H1 (cell line): ENCODE results near the gene MEF2B. TPM values are rescaled to one million over a fixed set of nuclear protein-coding genes. Genes with fewer than 3 reads are reported as not detected.

Experiments
- CTCF ChIA-PET: fragments of 300-600 bp; sonication (Branson Sonifier 250); formaldehyde crosslinking; loops from one replicate; lab custom pipeline; 2021; ENCODE audit not compliant: partially characterized antibody; lab: Charles Lee
- POLR2A ChIA-PET: fragments of 300-600 bp; sonication (Branson Sonifier 250); formaldehyde crosslinking; loops from one replicate; lab custom pipeline; 2021; ENCODE audit warnings: inconsistent platforms; ENCODE audit not compliant: partially characterized antibody; lab: Charles Lee
- DNase-seq, 2 experiments: peaks; one replicate each; pipeline versions ENCODE4 v3.0.0 to v3.0.0-alpha.2; 2010 to 2022; ENCODE audit warnings: low spot score in 2 of 2, low read depth in 1 of 2, mixed read lengths in 1 of 2
- FAIRE-seq: peaks from 2 replicates; lab custom pipeline; 2011; peaks lifted over from hg19 to GRCh38; lab: Jason Lieb, UNC
- H2AFZ ChIP-seq: 2 replicates; pipeline ENCODE4 v1.8.1; 2012; ENCODE audit warnings: low read length, inconsistent platforms
- H2AK5ac ChIP-seq: 2 replicates; pipeline ENCODE4 v1.6.1; 2013; ENCODE audit warnings: low read depth, low read length
- H2BK120ac ChIP-seq: replicated peaks from 2 replicates; pipeline ENCODE3; 2013; ENCODE audit warnings: low read depth, low read length, inconsistent platforms
- H2BK12ac ChIP-seq: 2 replicates; pipeline ENCODE4 v1.6.1; 2013; ENCODE audit warnings: low read depth, low read length
- H2BK15ac ChIP-seq: 2 replicates; pipeline ENCODE4 v1.6.1; 2013; ENCODE audit warnings: low read length
- H2BK20ac ChIP-seq: 2 replicates; pipeline ENCODE4 v1.6.1; 2013; ENCODE audit warnings: low read length
- H2BK5ac ChIP-seq: 2 replicates; pipeline ENCODE4 v1.6.1; 2013; ENCODE audit warnings: low read depth, low read length
- H3K14ac ChIP-seq: 2 replicates; pipeline ENCODE4 v1.6.1; 2013; ENCODE audit warnings: inconsistent platforms; ENCODE audit not compliant: insufficient read length
- H3K18ac ChIP-seq: 2 replicates; pipeline ENCODE4 v1.6.1; 2013; ENCODE audit warnings: low read length; ENCODE audit errors: extremely low read depth
- H3K23ac ChIP-seq: 2 replicates; pipeline ENCODE4 v1.6.1; 2013; ENCODE audit warnings: inconsistent platforms; ENCODE audit not compliant: insufficient read length
- H3K23me2 ChIP-seq: 2 replicates; pipeline ENCODE4 v1.6.1; 2013; ENCODE audit warnings: low read depth, low read length
- H3K27ac ChIP-seq: 2 replicates; pipeline ENCODE4 v1.6.1; 2011; ENCODE audit warnings: low read depth, low read length, inconsistent platforms
- H3K27me3 ChIP-seq, 4 experiments: replicated peaks in 1 of 4; 1 replicate in 1 of 4; 2 replicates in 3 of 4; pipeline versions ENCODE4 v1.6.1 to v1.8.1; 2011 to 2013; ENCODE audit warnings: low read length in 3 of 4, mild to moderate bottlenecking in 3 of 4, inconsistent platforms in 2 of 4, mixed read lengths in 2 of 4, moderate library complexity in 1 of 4; ENCODE audit not compliant: control insufficient read depth in 3 of 4, insufficient read depth in 3 of 4; ENCODE audit errors: extremely low read depth in 1 of 4
- H3K36me3 ChIP-seq, 4 experiments: 2 replicates each; pipeline versions ENCODE4 v1.6.1 to v1.8.1; 2011 to 2013; ENCODE audit warnings: mild to moderate bottlenecking in 4 of 4, low read length in 3 of 4, moderate library complexity in 2 of 4, control low read depth in 1 of 4, inconsistent platforms in 1 of 4; ENCODE audit not compliant: insufficient read depth in 4 of 4, control insufficient read depth in 2 of 4
- H3K4ac ChIP-seq: replicated peaks from 2 replicates; pipeline ENCODE3; 2013; ENCODE audit warnings: low read length, low read depth, mixed read lengths, inconsistent platforms; ENCODE audit not compliant: insufficient read length
- H3K4me1 ChIP-seq, 4 experiments: replicated peaks in 1 of 4; 1 replicate in 1 of 4; 2 replicates in 3 of 4; pipeline versions ENCODE4 v1.6.1 to v1.8.1; 2011 to 2013; ENCODE audit warnings: low read length in 3 of 4, inconsistent platforms in 2 of 4, mixed read lengths in 1 of 4; ENCODE audit not compliant: insufficient read depth in 4 of 4, control insufficient read depth in 3 of 4
- H3K4me2 ChIP-seq, 2 experiments: 2 replicates each; pipeline versions ENCODE4 v1.6.1 to v1.8.1; 2011 to 2013; ENCODE audit warnings: low read depth in 2 of 2, low read length in 2 of 2, control low read depth in 1 of 2, inconsistent platforms in 1 of 2, mild to moderate bottlenecking in 1 of 2; ENCODE audit not compliant: insufficient read depth in 1 of 2
- H3K4me3 ChIP-seq, 4 experiments: fragments of 200-600, 300-600 bp in 1 of 4; sonication (generic), shearing (Covaris generic), sonication (Bioruptor Twin) in 1 of 4; 2 replicates each; pipeline versions ENCODE4 v1.5.1 to v1.8.1; 2011 to 2016; ENCODE audit warnings: low read length in 4 of 4, low read depth in 3 of 4, control low read depth in 2 of 4, inconsistent platforms in 2 of 4, mild to moderate bottlenecking in 2 of 4, mixed read lengths in 1 of 4, moderate library complexity in 1 of 4; ENCODE audit not compliant: insufficient read depth in 2 of 4; ENCODE audit errors: extremely low read depth in 1 of 4
- H3K56ac ChIP-seq: replicated peaks from 2 replicates; pipeline ENCODE3; 2013; ENCODE audit warnings: low read depth, mild to moderate bottlenecking, mixed read lengths, low read length, inconsistent platforms; ENCODE audit not compliant: insufficient read length
- H3K79me1 ChIP-seq: 2 replicates; pipeline ENCODE4 v1.6.1; 2013; ENCODE audit warnings: low read depth, low read length, control low read depth
- H3K79me2 ChIP-seq, 2 experiments: 2 replicates each; pipeline versions ENCODE4 v1.6.1 to v1.8.1; 2012 to 2013; ENCODE audit warnings: low read length in 2 of 2, mild to moderate bottlenecking in 2 of 2, inconsistent platforms in 1 of 2; ENCODE audit not compliant: insufficient read depth in 2 of 2, control insufficient read depth in 1 of 2
- H3K9ac ChIP-seq, 4 experiments: replicated peaks in 1 of 4; 1 replicate in 1 of 4; 2 replicates in 3 of 4; pipeline versions ENCODE4 v1.6.1 to v1.8.1; 2011 to 2013; ENCODE audit warnings: low read depth in 3 of 4, low read length in 3 of 4, control low read depth in 2 of 4, mild to moderate bottlenecking in 2 of 4, moderate library complexity in 2 of 4, inconsistent platforms in 1 of 4; ENCODE audit errors: extremely low read depth in 1 of 4
- H3K9me3 ChIP-seq, 2 experiments: 2 replicates each; pipeline versions ENCODE4 v1.6.1 to v1.8.1; 2012 to 2013; ENCODE audit warnings: mild to moderate bottlenecking in 2 of 2, moderate library complexity in 2 of 2, control low read depth in 1 of 2, inconsistent platforms in 1 of 2, low read depth in 1 of 2, low read length in 1 of 2, mixed read lengths in 1 of 2; ENCODE audit not compliant: insufficient read depth in 2 of 2
- H4K20me1 ChIP-seq, 2 experiments: replicated peaks in 1 of 2; 2 replicates each; pipeline versions ENCODE3 to v1.8.1; 2011 to 2013; ENCODE audit warnings: inconsistent platforms in 2 of 2, low read length in 2 of 2, mild to moderate bottlenecking in 1 of 2; ENCODE audit not compliant: insufficient read depth in 2 of 2, control insufficient read depth in 1 of 2
- H4K5ac ChIP-seq: 2 replicates; pipeline ENCODE4 v1.6.1; 2013; ENCODE audit warnings: low read length, low read depth, mixed read lengths, inconsistent platforms; ENCODE audit not compliant: insufficient read length
- H4K8ac ChIP-seq: 2 replicates; pipeline ENCODE4 v1.8.0; 2013; ENCODE audit warnings: mild to moderate bottlenecking, moderate library complexity, low read length, inconsistent platforms; ENCODE audit not compliant: insufficient read depth; ENCODE audit errors: extremely low read depth
- H4K91ac ChIP-seq: replicated peaks from 2 replicates; pipeline ENCODE3; 2013; ENCODE audit warnings: low read length, mixed read lengths, inconsistent platforms; ENCODE audit not compliant: insufficient read length
- CBX5 ChIP-seq: fragments of 300-800, 300-1000 bp; sonication (generic); IDR thresholded peaks from 2 replicates; pipeline ENCODE4 v1.7.1; 2016; ENCODE audit warnings: antibody characterized with exemption, low read length, low read depth
- HDAC6 ChIP-seq: IDR thresholded peaks from one replicate; pipeline ENCODE4 v1.7.1; 2012; ENCODE audit warnings: low read depth, mild to moderate bottlenecking, inconsistent platforms, low read length, moderate library complexity
- WGBS, 2 experiments: shearing (Covaris generic) in 1 of 2; methylation state at CpG; one replicate each; pipeline versions ENCODE4 v1.1.6 to v1.1.7; 2013 to 2015; ENCODE audit warnings: low lambda C conversion rate in 2 of 2, mixed read lengths in 2 of 2, inconsistent platforms in 1 of 2, low coverage in 1 of 2, missing lambda C conversion rate in 1 of 2; ENCODE audit not compliant: insufficient replicate concordance in 2 of 2, insufficient coverage in 1 of 2, insufficient read length in 1 of 2; ENCODE audit errors: extremely low coverage in 1 of 2, missing lambda C conversion rate in 1 of 2; 5-methylcytosine and 5-hydroxymethylcytosine counted together
- polyA plus RNA-seq, 7 experiments: library from polyadenylated mRNA; depleted of rRNA in 3 of 7; stranded (reverse) in 5 of 7; unstranded in 2 of 7; fragments of >200 nt in 5 of 7; fragments of 200-250 nt in 2 of 7; gene quantifications; 1 replicate in 5 of 7; 2 replicates in 1 of 7; 4 replicates in 1 of 7; pipeline versions ENCODE4 v1.2.1 to v1.2.3, GENCODE V29; 2011 to 2013; ENCODE audit warnings: missing spikeins in 2 of 7, mixed read lengths in 2 of 7
- total RNA-seq: library from RNA; stranded (reverse); fragmentation: NEBNext Ultra II Directional; extraction: Animal tissue kit (Norgen Biotek cat#: 25700); gene quantifications from 2 replicates; pipeline ENCODE4 v1.2.1, GENCODE V29; 2021

MEF2B gene
- total and polyA plus RNA-seq, 2 of the 8 experiments (the other 6 are each of a cell fraction or from before 2014, with no cell fraction given): 2.8 to 3.7 TPM

DNA sequence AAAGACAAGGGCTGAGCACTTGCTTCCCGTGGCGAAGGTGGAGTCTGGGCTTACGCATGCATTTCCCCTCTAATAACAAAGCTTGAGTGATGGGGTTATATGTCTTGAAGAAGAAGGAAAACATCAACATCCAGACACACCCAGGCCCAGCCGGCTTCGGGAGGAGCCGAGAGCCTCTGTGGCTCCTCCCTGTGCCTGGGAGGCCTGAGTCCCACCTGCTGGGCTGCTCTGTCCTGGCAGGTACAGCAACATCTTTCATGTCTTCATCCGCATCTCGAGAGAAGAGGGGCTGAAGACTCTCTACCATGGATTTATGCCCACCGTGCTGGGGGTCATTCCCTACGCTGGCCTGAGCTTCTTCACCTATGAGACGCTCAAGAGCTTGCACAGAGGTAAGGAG, 62.4 kb downstream of the MEF2B start:
- no peak overlapping the region for H3K4me3 ChIP-seq
- H2BK5ac ChIP-seq: no peak overlapping the region
- H3K9me3 ChIP-seq: no peaks in the 10 kb centered on the region
- 78% methylated on average over 11 of the region's 11 CpGs; no CpG with 5 or more reads in 1 of the 2 experiments for WGBS, 2 experiments
- no peak for DNase-seq
- FAIRE-seq: no peak
- peaks cover 7% of the 10 kb centered on the region for H3K23me2 ChIP-seq
- no peak overlapping the region for H2BK12ac ChIP-seq
- no peak overlapping the region for H2AFZ ChIP-seq
- no peaks in the 10 kb centered on the region for H3K79me2 ChIP-seq
- no peak overlapping the region for H3K4ac ChIP-seq
- no peak overlapping the region for H2BK20ac ChIP-seq
- H4K8ac ChIP-seq: no peak overlapping the region
- peaks cover 0 to 2% of the 10 kb centered on the region in 2 experiments for H4K20me1 ChIP-seq
- peaks cover 0 to 14% (median 9%) of the 10 kb centered on the region in 4 experiments; a peak in 6 of 7 replicates for H3K4me1 ChIP-seq
- H4K91ac ChIP-seq: no peak overlapping the region
- H3K4me2 ChIP-seq: 0 out of 4 replicates have a peak overlapping the region, but pooled peaks of 1 of the 2 experiments have one; percentile 11
- 0 out of 2 replicates have a peak, but pooled peaks cover 2% of the 10 kb centered on the region for H3K79me1 ChIP-seq
- 0 out of 7 replicates have a peak, but pooled peaks cover 0 to 2% (median 0%) of the 10 kb centered on the region in 4 experiments for H3K27me3 ChIP-seq
- H3K56ac ChIP-seq: no peak overlapping the region
- H3K9ac ChIP-seq: no peak overlapping the region
- H3K18ac ChIP-seq: no peak overlapping the region
- CTCF ChIA-PET: interaction anchor here (0.6 to 3.4 kb wide), 11 partner anchors 8 to 273 kb away, joined by 3 to 16 read pairs (median 4); no protein-coding TSS in a partner anchor
- no peak overlapping the region for H2BK120ac ChIP-seq
- H2AK5ac ChIP-seq: no peak overlapping the region
- H3K14ac ChIP-seq: no peak overlapping the region
- no peaks in the 10 kb centered on the region for H3K36me3 ChIP-seq
- no peak overlapping the region for H3K27ac ChIP-seq
- H4K5ac ChIP-seq: no peak overlapping the region
- H2BK15ac ChIP-seq: peak overlapping the region; percentile 88; the same call in 1 of the 2 replicates
- POLR2A ChIA-PET: interaction anchor here (0.6 to 5.6 kb wide), 5 partner anchors 9 to 345 kb away, joined by 3 to 21 read pairs (median 4); no protein-coding TSS in a partner anchor
- H3K23ac ChIP-seq: no peak overlapping the region
- TF ChIP-seq HDAC6 (no peak), CBX5 (no peak)
